GM12878 (cell line): Measurements from ENCODE around the gene CASP10. TPM values are rescaled to one million over a fixed set of nuclear protein-coding genes. Genes with fewer than 3 reads are reported as not detected.

Experiments used
- ATF7 ChIP-seq: fragments of 450-650 bp; IDR thresholded peaks from 2 replicates; pipeline ENCODE4 v1.6.1; 2016; ENCODE audit warnings: low read depth, mild to moderate bottlenecking
- BHLHE40 ChIP-seq, 2 experiments: fragments of 450-650 bp in 1 of 2; IDR thresholded peaks; 2 replicates each; pipeline ENCODE4 v1.6.1; 2011 to 2017; ENCODE audit warnings: low read depth in 2 of 2, borderline replicate concordance in 1 of 2, improper control_type of control experiment in 1 of 2, low read length in 1 of 2, mild to moderate bottlenecking in 1 of 2
- CREM ChIP-seq: IDR thresholded peaks from 2 replicates; pipeline ENCODE4 v1.6.1; 2014; ENCODE audit warnings: antibody characterized with exemption, low read depth
- FOXM1 ChIP-seq: IDR thresholded peaks from 2 replicates; pipeline ENCODE4 v1.6.1; 2012; ENCODE audit warnings: low read depth, mild to moderate bottlenecking, inconsistent platforms, low read length, moderate library complexity
- IRF4 ChIP-seq: IDR thresholded peaks from 2 replicates; pipeline ENCODE4 v1.6.1; 2011; ENCODE audit warnings: low read depth, low read length
- MEF2A ChIP-seq: IDR thresholded peaks from 2 replicates; pipeline ENCODE4 v1.6.1; 2011; ENCODE audit warnings: low read depth, mild to moderate bottlenecking, low read length, moderate library complexity; ENCODE audit not compliant: insufficient read depth
- MTA2 ChIP-seq: fragments of 450-650 bp; IDR thresholded peaks from 2 replicates; pipeline ENCODE4 v1.6.1; 2016; ENCODE audit warnings: low read depth, mild to moderate bottlenecking, moderate library complexity
- MYC ChIP-seq: IDR thresholded peaks from 2 replicates; pipeline ENCODE4 v1.6.1; 2011; ENCODE audit warnings: mild to moderate bottlenecking, low read length, moderate library complexity, inconsistent platforms; ENCODE audit not compliant: insufficient read depth, insufficient replicate concordance, insufficient read length, severe bottlenecking
- NFIC ChIP-seq: IDR thresholded peaks from 2 replicates; pipeline ENCODE4 v1.6.1; 2012; ENCODE audit warnings: low read depth, mild to moderate bottlenecking, inconsistent platforms, low read length, moderate library complexity
- NR2F1 ChIP-seq: fragments of 450-650 bp; conservative IDR thresholded peaks from 2 replicates; pipeline ENCODE4 v1.6.1; 2017; ENCODE audit warnings: mild to moderate bottlenecking
- POU2F2 ChIP-seq: IDR thresholded peaks from 3 replicates; pipeline ENCODE4 v1.6.1; 2011; ENCODE audit warnings: low read depth, mild to moderate bottlenecking, low read length, borderline replicate concordance
- RCOR1 ChIP-seq: conservative IDR thresholded peaks from 2 replicates; pipeline ENCODE4 v1.6.1; 2012; ENCODE audit warnings: low read depth, low read length, improper control_type of control experiment
- SIX5 ChIP-seq: IDR thresholded peaks from 2 replicates; pipeline ENCODE4 v1.6.1; 2011; ENCODE audit warnings: mild to moderate bottlenecking, low read depth, low read length, moderate library complexity; ENCODE audit not compliant: severe bottlenecking
- SREBF1 ChIP-seq: IDR thresholded peaks from 2 replicates; pipeline ENCODE4 v1.6.1; 2012; ENCODE audit warnings: mild to moderate bottlenecking, low read length
- STAT1 ChIP-seq: fragments of 450-650 bp; conservative IDR thresholded peaks from 2 replicates; pipeline ENCODE4 v1.6.1; 2014; ENCODE audit warnings: antibody characterized with exemption, mild to moderate bottlenecking
- STAT3 ChIP-seq: IDR thresholded peaks from 2 replicates; pipeline ENCODE4 v1.6.1; 2011; ENCODE audit warnings: low read depth, low read length, improper control_type of control experiment
- WRNIP1 ChIP-seq: IDR thresholded peaks from 2 replicates; pipeline ENCODE4 v1.6.1; 2011; ENCODE audit warnings: low read depth, low read length, improper control_type of control experiment, borderline replicate concordance
- ZNF217 ChIP-seq: fragments of 450-650 bp; IDR thresholded peaks from 2 replicates; pipeline ENCODE4 v1.6.1; 2017; ENCODE audit warnings: antibody characterized with exemption, mild to moderate bottlenecking
- ZZZ3 ChIP-seq: IDR thresholded peaks from 2 replicates; pipeline ENCODE4 v1.6.1; 2011; ENCODE audit warnings: low read depth; ENCODE audit not compliant: control insufficient read depth, insufficient read length
- polyA plus RNA-seq, 11 experiments: library from polyadenylated mRNA; depleted of rRNA in 4 of 11; unstranded in 6 of 11; stranded (reverse) in 5 of 11; fragments of >200 nt; fragmentation: Nextera tagmentation in 4 of 11; fragmentation: Illumina TruSeq in 1 of 11; extraction: Ambion mirVana in 4 of 11; extraction: Trizol in 1 of 11; gene quantifications; 1 replicate in 1 of 11; 2 replicates in 10 of 11; pipeline versions ENCODE4 v1.2.1 to v1.2.3, GENCODE V29; 2011 to 2016; ENCODE audit warnings: inconsistent platforms in 2 of 11, missing spikeins in 2 of 11, low read depth in 1 of 11
- total RNA-seq, 4 experiments: library from RNA; depleted of rRNA in 3 of 4; stranded (reverse); fragments of >200 nt in 3 of 4; fragmentation: Illumina TruSeq in 1 of 4; extraction: Trizol in 1 of 4; gene quantifications; 2 replicates each; pipeline versions ENCODE4 v1.2.1 to v1.2.3, GENCODE V29; 2013 to 2021
- TF ChIP-seq, protein P1 (sequence below): fragments of 450-650 bp; IDR thresholded peaks from 2 replicates; pipeline ENCODE4 v1.6.1; 2017; ENCODE audit warnings: mild to moderate bottlenecking, low read depth, inconsistent platforms; ENCODE audit not compliant: poor library complexity, severe bottlenecking
- TF ChIP-seq, protein P2 (sequence below): fragments of 450-650 bp; IDR thresholded peaks from 2 replicates; pipeline ENCODE4 v1.6.1; 2017; ENCODE audit warnings: low read depth, mild to moderate bottlenecking, moderate library complexity

Gene CASP10
- total and polyA plus RNA-seq, 10 of the 15 experiments (the other 5 are each of a cell fraction or from before 2014, with no cell fraction given): 7.2 to 14.1 (median 10.8) TPM

DNA sequence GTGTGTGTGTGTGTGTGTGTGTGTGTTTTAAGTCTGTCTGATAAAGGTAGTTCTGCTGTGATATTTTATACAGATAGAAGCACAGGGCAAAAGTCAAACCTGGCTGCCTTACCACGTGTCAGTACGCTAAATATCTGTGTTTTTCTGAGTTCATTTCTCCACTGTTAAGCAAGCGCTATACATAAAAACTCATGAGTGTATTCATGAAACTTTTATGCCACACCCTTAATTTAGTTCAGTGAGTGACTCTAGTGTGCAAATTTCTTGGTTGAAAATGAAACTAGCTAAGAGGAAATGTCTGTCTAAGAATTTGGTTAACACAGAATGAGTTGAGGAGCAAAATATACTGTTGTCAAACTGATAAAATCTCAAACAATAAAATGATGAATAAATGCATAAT lies 11.2 kb downstream of the CASP10 start (continued):
- TF ChIP-seq POU2F2 (peak; percentile 92), CREM (0 out of 2 replicates have a peak, but pooled peaks have one; percentile 28), ZNF217 (peak; percentile 96), WRNIP1 (no peak), MTA2 (peak; percentile 66; the same call in 1 of the 2 replicates), SREBF1 (0 out of 2 replicates have a peak, but pooled peaks have one; percentile 57), IRF4 (peak; percentile 72; the same call in 1 of the 2 replicates), NR2F1 (peak; percentile 56; the same call in 1 of the 2 replicates), MEF2A (0 out of 2 replicates have a peak, but pooled peaks have one; percentile 8), NFIC (peak; percentile 45; the same call in 1 of the 2 replicates), MYC (no peak), SIX5 (no peak), STAT1 (no peak), ATF7 (peak; percentile 71), BHLHE40 (IDR thresholded peaks at IDR 0.05; ENCODE audit: borderline replicate concordance in 1 of 2, low read depth in 2 of 2, low read length in 1 of 2) (peak; percentile 16 to 66; a peak in 2 of 4 replicates), RCOR1 (peak; percentile 90; the same call in 1 of the 2 replicates), FOXM1 (0 out of 2 replicates have a peak, but pooled peaks have one; percentile 21), ZZZ3 (no peak), STAT3 (no peak)
- TF ChIP-seq, protein P1, sequence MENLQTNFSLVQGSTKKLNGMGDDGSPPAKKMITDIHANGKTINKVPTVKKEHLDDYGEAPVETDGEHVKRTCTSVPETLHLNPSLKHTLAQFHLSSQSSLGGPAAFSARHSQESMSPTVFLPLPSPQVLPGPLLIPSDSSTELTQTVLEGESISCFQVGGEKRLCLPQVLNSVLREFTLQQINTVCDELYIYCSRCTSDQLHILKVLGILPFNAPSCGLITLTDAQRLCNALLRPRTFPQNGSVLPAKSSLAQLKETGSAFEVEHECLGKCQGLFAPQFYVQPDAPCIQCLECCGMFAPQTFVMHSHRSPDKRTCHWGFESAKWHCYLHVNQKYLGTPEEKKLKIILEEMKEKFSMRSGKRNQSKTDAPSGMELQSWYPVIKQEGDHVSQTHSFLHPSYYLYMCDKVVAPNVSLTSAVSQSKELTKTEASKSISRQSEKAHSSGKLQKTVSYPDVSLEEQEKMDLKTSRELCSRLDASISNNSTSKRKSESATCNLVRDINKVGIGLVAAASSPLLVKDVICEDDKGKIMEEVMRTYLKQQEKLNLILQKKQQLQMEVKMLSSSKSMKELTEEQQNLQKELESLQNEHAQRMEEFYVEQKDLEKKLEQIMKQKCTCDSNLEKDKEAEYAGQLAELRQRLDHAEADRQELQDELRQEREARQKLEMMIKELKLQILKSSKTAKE: peak; percentile 88
- TF ChIP-seq, protein P2, sequence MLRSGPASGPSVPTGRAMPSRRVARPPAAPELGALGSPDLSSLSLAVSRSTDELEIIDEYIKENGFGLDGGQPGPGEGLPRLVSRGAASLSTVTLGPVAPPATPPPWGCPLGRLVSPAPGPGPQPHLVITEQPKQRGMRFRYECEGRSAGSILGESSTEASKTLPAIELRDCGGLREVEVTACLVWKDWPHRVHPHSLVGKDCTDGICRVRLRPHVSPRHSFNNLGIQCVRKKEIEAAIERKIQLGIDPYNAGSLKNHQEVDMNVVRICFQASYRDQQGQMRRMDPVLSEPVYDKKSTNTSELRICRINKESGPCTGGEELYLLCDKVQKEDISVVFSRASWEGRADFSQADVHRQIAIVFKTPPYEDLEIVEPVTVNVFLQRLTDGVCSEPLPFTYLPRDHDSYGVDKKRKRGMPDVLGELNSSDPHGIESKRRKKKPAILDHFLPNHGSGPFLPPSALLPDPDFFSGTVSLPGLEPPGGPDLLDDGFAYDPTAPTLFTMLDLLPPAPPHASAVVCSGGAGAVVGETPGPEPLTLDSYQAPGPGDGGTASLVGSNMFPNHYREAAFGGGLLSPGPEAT: peak; percentile 34; the same call in 1 of the 2 replicates
